ENCODE measurements around the gene GREB1.

GREB1 gene

GRCh38 chr2:11514081-11514730 is 19.6 kb upstream of the GREB1 start:
- H3K4me1 ChIP-seq (ENCODE audit: control insufficient read depth, insufficient read depth, low read length), result no peaks in the 10 kb centered on the region
- no peak overlapping the region for H3K9ac ChIP-seq (ENCODE audit: low read depth, low read length)
- H3K4me3 ChIP-seq (ENCODE audit: low read length), result no peak overlapping the region
- no peaks in the 10 kb centered on the region for H3K9me3 ChIP-seq (replicated peaks; ENCODE audit: low read length)
- no peak overlapping the region for H3K4me2 ChIP-seq (ENCODE audit: low read length)
- no peaks in the 10 kb centered on the region for H3K36me3 ChIP-seq (ENCODE audit: insufficient read depth, low read length)
- peaks cover 37% of the 10 kb centered on the region for H3K27me3 ChIP-seq (ENCODE audit: control insufficient read depth, insufficient read depth, low read length)

- no peaks in the 10 kb centered on the region for H3K4me1 ChIP-seq (ENCODE audit: control insufficient read depth, insufficient read depth, low read length)
- H3K36me3 ChIP-seq (ENCODE audit: insufficient read depth, low read length), result no peaks in the 10 kb centered on the region
- H3K9ac ChIP-seq (ENCODE audit: low read depth, low read length), result no peak overlapping the region
- no peak overlapping the region for H3K4me3 ChIP-seq (ENCODE audit: low read length)
- no peak overlapping the region for H3K4me2 ChIP-seq (ENCODE audit: low read length)
- no peaks in the 10 kb centered on the region for H3K9me3 ChIP-seq (replicated peaks; ENCODE audit: low read length)
- peaks cover 34% of the 10 kb centered on the region for H3K27me3 ChIP-seq (ENCODE audit: control insufficient read depth, insufficient read depth, low read length)
These were observed 18.9 kb upstream of the GREB1 start for GRCh38 chr2:11514904-11515303.

GRCh38 chr2:11515490-11515981 is 18.3 kb upstream of the GREB1 start:
- Histone ChIP-seq H3K4me1 (ENCODE audit: control insufficient read depth, insufficient read depth, low read length) (no peaks in the 10 kb centered on the region), H3K4me2 (ENCODE audit: low read length) (no peak overlapping the region), H3K4me3 (ENCODE audit: low read length) (no peak overlapping the region), H3K9ac (ENCODE audit: low read depth, low read length) (no peak overlapping the region), H3K9me3 (replicated peaks; ENCODE audit: low read length) (no peaks in the 10 kb centered on the region), H3K36me3 (ENCODE audit: insufficient read depth, low read length) (no peaks in the 10 kb centered on the region), H3K27me3 (ENCODE audit: control insufficient read depth, insufficient read depth, low read length) (peaks cover 33% of the 10 kb centered on the region)

GRCh38 chr2:11516984-11517648 is 16.7 kb upstream of the GREB1 start:
- peaks cover 40% of the 10 kb centered on the region for H3K27me3 ChIP-seq (ENCODE audit: control insufficient read depth, insufficient read depth, low read length)

GRCh38 chr2:11517906-11518305 is 15.9 kb upstream of the GREB1 start:
- Histone ChIP-seq H3K9ac (ENCODE audit: low read depth, low read length) (no peak overlapping the region), H3K36me3 (ENCODE audit: insufficient read depth, low read length) (no peaks in the 10 kb centered on the region), H3K4me1 (ENCODE audit: control insufficient read depth, insufficient read depth, low read length) (no peaks in the 10 kb centered on the region), H3K4me3 (ENCODE audit: low read length) (no peak overlapping the region), H3K27me3 (ENCODE audit: control insufficient read depth, insufficient read depth, low read length) (peaks cover 47% of the 10 kb centered on the region), H3K9me3 (replicated peaks; ENCODE audit: low read length) (no peaks in the 10 kb centered on the region), H3K4me2 (ENCODE audit: low read length) (no peak overlapping the region)

More at GRCh38 chr2:11516984-11517648, 16.7 kb upstream of the GREB1 start:
- Histone ChIP-seq H3K4me1 (ENCODE audit: control insufficient read depth, insufficient read depth, low read length) (no peaks in the 10 kb centered on the region), H3K4me3 (ENCODE audit: low read length) (no peak overlapping the region), H3K36me3 (ENCODE audit: insufficient read depth, low read length) (no peaks in the 10 kb centered on the region), H3K9me3 (replicated peaks; ENCODE audit: low read length) (no peaks in the 10 kb centered on the region), H3K9ac (ENCODE audit: low read depth, low read length) (no peak overlapping the region), H3K4me2 (ENCODE audit: low read length) (no peak overlapping the region)

- Histone ChIP-seq H3K4me3 (ENCODE audit: low read length) (no peak overlapping the region), H3K9me3 (replicated peaks; ENCODE audit: low read length) (no peaks in the 10 kb centered on the region), H3K4me1 (ENCODE audit: control insufficient read depth, insufficient read depth, low read length) (no peaks in the 10 kb centered on the region), H3K36me3 (ENCODE audit: insufficient read depth, low read length) (no peaks in the 10 kb centered on the region), H3K9ac (ENCODE audit: low read depth, low read length) (no peak overlapping the region), H3K4me2 (ENCODE audit: low read length) (no peak overlapping the region), H3K27me3 (ENCODE audit: control insufficient read depth, insufficient read depth, low read length) (peaks cover 51% of the 10 kb centered on the region)
These were observed 13.7 kb upstream of the GREB1 start for GRCh38 chr2:11520092-11520693.

GRCh38 chr2:11521775-11522174 is 12.1 kb upstream of the GREB1 start:
- no peaks in the 10 kb centered on the region for H3K4me1 ChIP-seq (ENCODE audit: control insufficient read depth, insufficient read depth, low read length)
- H3K4me2 ChIP-seq (ENCODE audit: low read length), result no peak overlapping the region
- H3K27me3 ChIP-seq (ENCODE audit: control insufficient read depth, insufficient read depth, low read length), result peaks cover 40% of the 10 kb centered on the region
- H3K9ac ChIP-seq (ENCODE audit: low read depth, low read length), result no peak overlapping the region
- no peak overlapping the region for H3K4me3 ChIP-seq (ENCODE audit: low read length)
- H3K36me3 ChIP-seq (ENCODE audit: insufficient read depth, low read length), result no peaks in the 10 kb centered on the region
- no peaks in the 10 kb centered on the region for H3K9me3 ChIP-seq (replicated peaks; ENCODE audit: low read length)

GRCh38 chr2:11524470-11524869 is 9.4 kb upstream of the GREB1 start:
- no peak overlapping the region for H3K9ac ChIP-seq (ENCODE audit: low read depth, low read length)
- H3K27me3 ChIP-seq (ENCODE audit: control insufficient read depth, insufficient read depth, low read length), result peaks cover 61% of the 10 kb centered on the region
- H3K36me3 ChIP-seq (ENCODE audit: insufficient read depth, low read length), result no peaks in the 10 kb centered on the region
- H3K9me3 ChIP-seq (replicated peaks; ENCODE audit: low read length), result no peaks in the 10 kb centered on the region
- H3K4me2 ChIP-seq (ENCODE audit: low read length), result no peak overlapping the region
- H3K4me3 ChIP-seq (ENCODE audit: low read length), result no peak overlapping the region
- no peaks in the 10 kb centered on the region for H3K4me1 ChIP-seq (ENCODE audit: control insufficient read depth, insufficient read depth, low read length)

GRCh38 chr2:11525762-11526161 is 8.1 kb upstream of the GREB1 start:
- no peaks in the 10 kb centered on the region for H3K36me3 ChIP-seq (ENCODE audit: insufficient read depth, low read length)
- no peak overlapping the region for H3K4me3 ChIP-seq (ENCODE audit: low read length)
- peaks cover 62% of the 10 kb centered on the region for H3K27me3 ChIP-seq (ENCODE audit: control insufficient read depth, insufficient read depth, low read length)
- no peak overlapping the region for H3K9ac ChIP-seq (ENCODE audit: low read depth, low read length)
- no peak overlapping the region for H3K4me2 ChIP-seq (ENCODE audit: low read length)
- no peaks in the 10 kb centered on the region for H3K9me3 ChIP-seq (replicated peaks; ENCODE audit: low read length)
- H3K4me1 ChIP-seq (ENCODE audit: control insufficient read depth, insufficient read depth, low read length), result no peaks in the 10 kb centered on the region

GRCh38 chr2:11527001-11527400 is 6.8 kb upstream of the GREB1 start:
- no peak overlapping the region for H3K4me3 ChIP-seq (ENCODE audit: low read length)
- no peaks in the 10 kb centered on the region for H3K9me3 ChIP-seq (replicated peaks; ENCODE audit: low read length)
- no peak overlapping the region for H3K9ac ChIP-seq (ENCODE audit: low read depth, low read length)
- no peaks in the 10 kb centered on the region for H3K36me3 ChIP-seq (ENCODE audit: insufficient read depth, low read length)
- peaks cover 62% of the 10 kb centered on the region for H3K27me3 ChIP-seq (ENCODE audit: control insufficient read depth, insufficient read depth, low read length)
- H3K4me1 ChIP-seq (ENCODE audit: control insufficient read depth, insufficient read depth, low read length), result no peaks in the 10 kb centered on the region
- H3K4me2 ChIP-seq (ENCODE audit: low read length), result no peak overlapping the region

- H3K27me3 ChIP-seq (ENCODE audit: control insufficient read depth, insufficient read depth, low read length), result peaks cover 65% of the 10 kb centered on the region
- no peaks in the 10 kb centered on the region for H3K36me3 ChIP-seq (ENCODE audit: insufficient read depth, low read length)
- H3K4me3 ChIP-seq (ENCODE audit: low read length), result no peak overlapping the region
- no peak overlapping the region for H3K4me2 ChIP-seq (ENCODE audit: low read length)
- peaks cover 4% of the 10 kb centered on the region for H3K4me1 ChIP-seq (ENCODE audit: control insufficient read depth, insufficient read depth, low read length)
- no peak overlapping the region for H3K9ac ChIP-seq (ENCODE audit: low read depth, low read length)
- H3K9me3 ChIP-seq (replicated peaks; ENCODE audit: low read length), result no peaks in the 10 kb centered on the region
These were observed 5.6 kb upstream of the GREB1 start for GRCh38 chr2:11528228-11528627.

All from skeletal muscle satellite cell (primary cell).